ENCODE data around the gene HERC6. TPM values are rescaled to one million over a fixed set of nuclear protein-coding genes. Genes with fewer than 3 reads are reported as not detected.

The HERC6 gene
- total and polyA plus RNA-seq, 2 experiments from 2014 or later, result 3.4 to 7.3 TPM

GRCh38 chr4:88465653-88466192, 87.1 kb downstream of the HERC6 start:
- Histone ChIP-seq H3K27me3 (ENCODE audit: insufficient read depth) (no peaks in the 10 kb centered on the region), H3F3A (replicated peaks; ENCODE audit: low read depth) (no peaks in the 10 kb centered on the region), H2AFZ (no peak overlapping the region), H3K79me2 (replicated peaks; ENCODE audit: insufficient read depth) (no peaks in the 10 kb centered on the region), H3K9me2 (ENCODE audit: insufficient read depth) (no peaks in the 10 kb centered on the region; the same call in 1 of the 2 replicates), H3K4me2 (no peak overlapping the region), H4K20me1 (replicated peaks; ENCODE audit: insufficient read depth) (no peaks in the 10 kb centered on the region), H3K36me3 (ENCODE audit: insufficient read depth) (peaks cover 11% of the 10 kb centered on the region), H3K4me3 (no peak overlapping the region), H3K4me1 (ENCODE audit: insufficient read depth) (no peaks in the 10 kb centered on the region), H3K27ac (ENCODE audit: low read depth) (no peak overlapping the region)
- Mint-ChIP-seq H3K27ac (no peak overlapping the region), H3K36me3 (ENCODE audit: low read depth) (peaks cover 14% of the 10 kb centered on the region; the same call in 2 of the 3 replicates), H3K4me1 (peaks cover 4% of the 10 kb centered on the region), H3K4me3 (no peak overlapping the region), H3K27me3 (ENCODE audit: insufficient read depth, low read depth, poor library complexity) (no peaks in the 10 kb centered on the region), H3K9me3 (no peaks in the 10 kb centered on the region)
- ATAC-seq (no peak), DNase-seq (ENCODE audit: low spot score) (no peak)
- TF ChIP-seq REST (IDR thresholded peaks at IDR 0.05; ENCODE audit: unreplicated experiment) (no peak), EZH2 (IDR thresholded peaks at IDR 0.05; ENCODE audit: low read depth, unreplicated experiment) (no peak), POLR2AphosphoS5 (IDR thresholded peaks at IDR 0.05; ENCODE audit: low read depth) (no peak), ETS1 (IDR thresholded peaks at IDR 0.05) (no peak)

- Histone ChIP-seq H3K79me2 (replicated peaks; ENCODE audit: insufficient read depth) (no peaks in the 10 kb centered on the region), H3K27ac (ENCODE audit: low read depth) (no peak overlapping the region), H3K4me3 (no peak overlapping the region), H3K36me3 (ENCODE audit: insufficient read depth) (peaks cover 11% of the 10 kb centered on the region), H3K9me2 (ENCODE audit: insufficient read depth) (no peaks in the 10 kb centered on the region; the same call in 1 of the 2 replicates), H2AFZ (no peak overlapping the region), H3K27me3 (ENCODE audit: insufficient read depth) (no peaks in the 10 kb centered on the region), H3K4me1 (ENCODE audit: insufficient read depth) (no peaks in the 10 kb centered on the region), H3K4me2 (no peak overlapping the region), H3F3A (replicated peaks; ENCODE audit: low read depth) (no peaks in the 10 kb centered on the region), H4K20me1 (replicated peaks; ENCODE audit: insufficient read depth) (no peaks in the 10 kb centered on the region)
- Mint-ChIP-seq H3K4me3 (no peak overlapping the region), H3K4me1 (peaks cover 4% of the 10 kb centered on the region), H3K9me3 (no peaks in the 10 kb centered on the region), H3K27ac (no peak overlapping the region), H3K27me3 (ENCODE audit: insufficient read depth, low read depth, poor library complexity) (no peaks in the 10 kb centered on the region), H3K36me3 (ENCODE audit: low read depth) (peaks cover 14% of the 10 kb centered on the region; the same call in 2 of the 3 replicates)
- ATAC-seq (no peak), DNase-seq (ENCODE audit: low spot score) (no peak)
- no peak for TF ChIP-seq REST (IDR thresholded peaks at IDR 0.05; ENCODE audit: unreplicated experiment)
- no peak for TF ChIP-seq ZNF114 (CRISPR knock-in tag; IDR thresholded peaks at IDR 0.05)
- TF ChIP-seq POLR2AphosphoS5 (IDR thresholded peaks at IDR 0.05; ENCODE audit: low read depth), result no peak
- TF ChIP-seq CREB1 (CRISPR knock-in tag; IDR thresholded peaks at IDR 0.05; ENCODE audit: low read depth), result no peak
These were observed 88.7 kb downstream of the HERC6 start for GRCh38 chr4:88467392-88467791.
